Smooth muscle cell of the brain vasculature (primary cell): Measurements from ENCODE around the gene KIF25.
"Not testable (repeated sequence)": the region's sequence is repeated elsewhere in the genome, so short reads cannot be mapped to it uniquely, and the experiment has no call there.

Source experiments
- DNase-seq: peaks from one replicate; pipeline ENCODE4 v3.0.0-alpha.2; 2012; ENCODE audit warnings: low read depth, low spot score

KIF25 gene

GRCh38 chr6:167995731-167996151 is 1.7 kb upstream of the KIF25 start:
- DNase-seq = no peak

GRCh38 chr6:167996424-167997199 is 859 bp upstream of the KIF25 start:
- no peak for DNase-seq

GRCh38 chr6:167998215-167998614 is 744 bp downstream of the KIF25 start:
- no peak for DNase-seq

- no peak for DNase-seq
Measured at GRCh38 chr6:168000198-168001028, 2.9 kb downstream of the KIF25 start.

- no peak for DNase-seq
Measured at GRCh38 chr6:168001029-168001332, 3.5 kb downstream of the KIF25 start.

GRCh38 chr6:168001514-168001913 is 4.0 kb downstream of the KIF25 start:
- not testable (repeated sequence) for DNase-seq

- no peak for DNase-seq
Measured at GRCh38 chr6:168002804-168003203, 5.3 kb downstream of the KIF25 start.

- no peak for DNase-seq
Measured at GRCh38 chr6:168004023-168004422, 6.6 kb downstream of the KIF25 start.

GRCh38 chr6:168004945-168005344 is 7.5 kb downstream of the KIF25 start:
- no peak for DNase-seq

- DNase-seq = no peak
Measured at GRCh38 chr6:168005796-168006195, 8.3 kb downstream of the KIF25 start.

- peak; percentile 86 for DNase-seq
Measured at GRCh38 chr6:168007592-168008338, 10.3 kb downstream of the KIF25 start.

GRCh38 chr6:168009331-168009730 is 11.9 kb downstream of the KIF25 start:
- DNase-seq = no peak

GRCh38 chr6:168011291-168011690 is 13.8 kb downstream of the KIF25 start:
- no peak for DNase-seq

- no peak for DNase-seq
Measured at GRCh38 chr6:168012431-168013249, 15.2 kb downstream of the KIF25 start.

GRCh38 chr6:168013250-168013915 is 15.9 kb downstream of the KIF25 start:
- DNase-seq = no peak

GRCh38 chr6:168014428-168014827 is 17.0 kb downstream of the KIF25 start:
- DNase-seq = no peak

GRCh38 chr6:168015009-168015408 is 17.5 kb downstream of the KIF25 start:
- DNase-seq = no peak

- peak; percentile 75 for DNase-seq
Measured at GRCh38 chr6:168015482-168016175, 18.2 kb downstream of the KIF25 start.

GRCh38 chr6:168016176-168016620 is 18.7 kb downstream of the KIF25 start:
- no peak for DNase-seq
